B cell (primary cell): ENCODE results near the gene BORCS8. TPM values are rescaled to one million over a fixed set of nuclear protein-coding genes. Genes with fewer than 3 reads are reported as not detected.
"Not testable (repeated sequence)": the region's sequence is repeated elsewhere in the genome, so short reads cannot be mapped to it uniquely, and the experiment has no call there.

Source experiments
- ATAC-seq: fragments of 200-7000 bp; cut with Tn5 transposase; one replicate; pipeline ENCODE4 v1.10.0; 2021; ENCODE audit warnings: low read depth, mild to moderate bottlenecking, moderate number of reproducible peaks, moderate library complexity
- CTCF ChIA-PET: fragments of 350-600 bp; sonication (Branson Sonifier 250); formaldehyde crosslinking; loops from one replicate; lab custom pipeline; 2021; ENCODE audit warnings: antibody characterized with exemption, inconsistent platforms; lab: Charles Lee
- POLR2A ChIA-PET: fragments of 350-600 bp; sonication (Branson Sonifier 250); formaldehyde crosslinking; loops from one replicate; lab custom pipeline; 2021; ENCODE audit warnings: antibody characterized with exemption; lab: Charles Lee
- DNase-seq: peaks from one replicate; pipeline ENCODE4 v3.0.0; 2013
- H2AFZ ChIP-seq: 2 replicates; pipeline ENCODE4 v1.6.1; 2012; ENCODE audit warnings: mild to moderate bottlenecking, low read depth, low read length; ENCODE audit not compliant: insufficient read depth, poor library complexity, severe bottlenecking
- H3K27ac ChIP-seq, 2 donors: 1 replicate in 1 of 2; 2 replicates in 1 of 2; pipeline ENCODE4 v1.5.1; 2012 to 2013; ENCODE audit warnings: low read length in 2 of 2, mild to moderate bottlenecking in 2 of 2, moderate library complexity in 1 of 2
- H3K27me3 ChIP-seq, 4 experiments: fragments of 200-600 bp in 1 of 4; sonication (generic) in 1 of 4; replicated peaks in 1 of 4; 1 replicate in 2 of 4; 2 replicates in 2 of 4; pipeline versions ENCODE4 v1.6.1 to v1.7.0; 2013 to 2016; ENCODE audit warnings: low read length in 3 of 4, mild to moderate bottlenecking in 2 of 4, mixed read lengths in 1 of 4, moderate library complexity in 1 of 4; ENCODE audit not compliant: insufficient read depth in 4 of 4, control insufficient read depth in 3 of 4; ENCODE audit errors: control extremely low read depth in 1 of 4
- H3K36me3 ChIP-seq, 2 experiments: replicated peaks in 1 of 2; 1 replicate in 1 of 2; 2 replicates in 1 of 2; pipeline versions ENCODE4 v1.6.1 to v1.7.1; 2013; ENCODE audit warnings: low read length in 1 of 2; ENCODE audit not compliant: insufficient read depth in 2 of 2, control insufficient read depth in 1 of 2; ENCODE audit errors: control extremely low read depth in 1 of 2, extremely low read depth in 1 of 2
- H3K4me1 ChIP-seq, 2 donors: fragments of 200-600 bp in 1 of 2; sonication (generic) in 1 of 2; 1 replicate in 1 of 2; 2 replicates in 1 of 2; pipeline versions ENCODE4 v1.5.1 to v1.6.1; 2013 to 2017; ENCODE audit warnings: low read length in 2 of 2; ENCODE audit not compliant: control insufficient read depth in 2 of 2, insufficient read depth in 2 of 2
- H3K4me2 ChIP-seq: replicated peaks from 2 replicates; pipeline ENCODE3; 2012; ENCODE audit warnings: mild to moderate bottlenecking, low read depth, low read length; ENCODE audit not compliant: poor library complexity, severe bottlenecking
- H3K4me3 ChIP-seq, 5 experiments: fragments of 200-600 bp in 1 of 5; sonication (generic) in 1 of 5; 1 replicate in 3 of 5; 2 replicates in 2 of 5; pipeline versions ENCODE4 v1.5.1 to v1.7.0; 2011 to 2016; ENCODE audit warnings: low read length in 4 of 5, mild to moderate bottlenecking in 4 of 5, low read depth in 2 of 5, control low read depth in 1 of 5, moderate library complexity in 1 of 5; ENCODE audit not compliant: insufficient read depth in 1 of 5; ENCODE audit errors: control extremely low read depth in 1 of 5, extremely low read depth in 1 of 5
- H3K79me2 ChIP-seq: fragments of 200-600 bp; sonication (generic); one replicate; pipeline ENCODE4 v1.6.0; 2016; ENCODE audit warnings: low read length; ENCODE audit not compliant: control insufficient read depth, insufficient read depth
- H3K9ac ChIP-seq: fragments of 200-600 bp; sonication (generic); 2 replicates; pipeline ENCODE4 v1.6.1; 2017; ENCODE audit warnings: mild to moderate bottlenecking, low read length, moderate library complexity
- H3K9me3 ChIP-seq, 3 donors: one replicate each; pipeline versions ENCODE4 v1.6.1 to v1.7.1; 2013; ENCODE audit warnings: low read length in 2 of 3; ENCODE audit not compliant: control insufficient read depth in 2 of 3, insufficient read depth in 1 of 3; ENCODE audit errors: control extremely low read depth in 1 of 3
- H4K20me1 ChIP-seq: 2 replicates; pipeline ENCODE4 v1.6.0; 2012; ENCODE audit warnings: mild to moderate bottlenecking, low read length; ENCODE audit not compliant: insufficient read depth, control insufficient read depth, poor library complexity, severe bottlenecking
- H3K27ac Mint-ChIP-seq: one replicate; pipeline ENCODE4 v1.8.0; 2021; ENCODE audit warnings: mixed read lengths
- H3K27me3 Mint-ChIP-seq: one replicate; pipeline ENCODE4 v1.8.0; 2021; ENCODE audit warnings: mixed read lengths
- H3K4me1 Mint-ChIP-seq: one replicate; pipeline ENCODE4 v1.8.0; 2021; ENCODE audit warnings: mixed read lengths
- H3K4me3 Mint-ChIP-seq: one replicate; pipeline ENCODE4 v1.8.0; 2021; ENCODE audit warnings: mixed read lengths
- H3K9me3 Mint-ChIP-seq: one replicate; pipeline ENCODE4 v1.8.0; 2022; ENCODE audit warnings: mixed read lengths; ENCODE audit not compliant: insufficient read depth
- CTCF ChIP-seq: fragments of 200-600 bp; IDR thresholded peaks from one replicate; pipeline ENCODE4 v1.8.0; 2022; ENCODE audit warnings: antibody characterized with exemption, mild to moderate bottlenecking
- EZH2 ChIP-seq: IDR thresholded peaks from 2 replicates; pipeline ENCODE4 v1.6.1; 2012; ENCODE audit warnings: borderline replicate concordance, low read depth, mild to moderate bottlenecking, moderate library complexity, low read length; ENCODE audit not compliant: insufficient read depth, poor library complexity, severe bottlenecking
- WGBS: methylation state at CpG from one replicate; pipeline ENCODE4 v1.1.5; 2013; ENCODE audit warnings: missing lambda C conversion rate; ENCODE audit not compliant: insufficient coverage; 5-methylcytosine and 5-hydroxymethylcytosine counted together
- intact Hi-C: fragments of 100-400 bp; cut with micrococcal nuclease; formaldehyde crosslinking; loops from one replicate; pipeline ENCODE4 v1.10.0; 2022
- polyA plus RNA-seq: library from polyadenylated mRNA; depleted of rRNA; stranded (reverse); fragments of >200 nt; gene quantifications from 2 replicates; pipeline ENCODE4 v1.2.3, GENCODE V29; 2012
- total RNA-seq, 2 donors: library from RNA; stranded (reverse); fragments of 120-200 nt in 1 of 2; gene quantifications; 1 replicate in 1 of 2; 2 replicates in 1 of 2; pipeline versions ENCODE4 v1.2.3 to v1.2.4, GENCODE V29; 2013 to 2022

The BORCS8 gene
- total and polyA plus RNA-seq, 2 donors (not counting 1 experiment from before 2014, with no cell fraction given), result 37.6 to 63.1 TPM

- H3K36me3 ChIP-seq, result peaks cover 4 to 15% of the 10 kb centered on the region in 2 experiments
- H3K27ac ChIP-seq, result no peak overlapping the region
- H3K9me3 ChIP-seq, result no peaks in the 10 kb centered on the region
- ATAC-seq, result no peak
- peaks cover 14 to 25% of the 10 kb centered on the region in 2 donors for H3K4me1 ChIP-seq
- no peaks in the 10 kb centered on the region for H4K20me1 ChIP-seq
- H3K4me3 Mint-ChIP-seq, result no peak overlapping the region
- no peaks in the 10 kb centered on the region for H3K79me2 ChIP-seq
- H3K4me1 Mint-ChIP-seq, result peaks cover 30% of the 10 kb centered on the region
- POLR2A ChIA-PET, result no interaction called here
- no peaks in the 10 kb centered on the region for H3K9me3 Mint-ChIP-seq
- CTCF ChIA-PET, result interaction anchor here (2.3 to 10.8 kb wide), 2 partner anchors 24 to 76 kb away, joined by 8 to 285 read pairs; partner anchors contain the start of gene MEF2B
- no peaks in the 10 kb centered on the region for H3K27me3 ChIP-seq
- H3K4me2 ChIP-seq, result no peak overlapping the region
- no peak overlapping the region for H3K9ac ChIP-seq
- no peak overlapping the region for H3K4me3 ChIP-seq
- no peak overlapping the region for H3K27ac Mint-ChIP-seq
- H2AFZ ChIP-seq, result no peak overlapping the region
- no peaks in the 10 kb centered on the region for H3K27me3 Mint-ChIP-seq
- intact Hi-C loops, result no loop called here
- DNase-seq, result no peak
- WGBS, result 100% methylated on average over 2 of the region's 2 CpGs
- TF ChIP-seq CTCF (no peak), EZH2 (no peak)
Measured at GRCh38 chr19:19149435-19149834, 42.5 kb downstream of the BORCS8 start.

DNA sequence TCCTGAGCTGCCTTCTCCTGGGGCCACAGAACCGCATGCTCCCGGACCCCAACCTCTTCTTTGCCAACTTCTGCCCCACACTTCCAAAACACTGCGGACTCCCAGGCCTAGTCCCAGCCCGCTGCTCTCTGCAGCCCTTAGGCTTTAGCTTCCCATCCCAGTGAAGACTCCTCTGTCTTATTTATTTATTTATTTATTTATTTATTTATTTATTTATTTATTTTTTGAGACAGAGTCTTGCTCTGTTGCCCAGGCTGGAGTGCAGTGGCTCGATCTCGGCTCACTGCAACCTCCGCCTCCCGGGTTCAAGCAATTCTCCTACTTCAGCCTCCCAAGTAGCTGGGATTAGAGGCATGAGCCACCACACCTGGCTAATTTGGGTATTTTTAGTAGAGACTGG is 43.4 kb downstream of the BORCS8 start:
- Histone ChIP-seq H3K36me3 (peaks cover 4 to 15% of the 10 kb centered on the region in 2 experiments), H3K4me1 (peaks cover 14 to 25% of the 10 kb centered on the region in 2 donors)
- intact Hi-C loops, H3K27ac ChIP-seq, H3K4me3 ChIP-seq, H3K4me3 Mint-ChIP-seq, H4K20me1 ChIP-seq, H3K9me3 ChIP-seq, H3K4me2 ChIP-seq, POLR2A ChIA-PET, H3K27me3 ChIP-seq, H3K79me2 ChIP-seq, H3K9me3 Mint-ChIP-seq, H2AFZ ChIP-seq, H3K27me3 Mint-ChIP-seq, DNase-seq, ATAC-seq, H3K27ac Mint-ChIP-seq, H3K9ac ChIP-seq: not testable (repeated sequence)
- H3K4me1 Mint-ChIP-seq, result peaks cover 27% of the 10 kb centered on the region
- no CpG with 5 or more reads among the region's 8 CpGs for WGBS
- CTCF ChIA-PET, result interaction anchor here (1.5 to 10.8 kb wide), 6 partner anchors 8 to 342 kb away, joined by 3 to 285 read pairs (median 14); partner anchors contain the start of gene MEF2B
